Measurements from ENCODE around the gene PRTFDC1. TPM values are rescaled to one million over a fixed set of nuclear protein-coding genes. Genes with fewer than 3 reads are reported as not detected.
A peak's percentile ranks its signal among the peaks of the same experiment; 100 is the strongest.

The PRTFDC1 gene
- total and polyA plus RNA-seq, 8 donors, result 1.2 to 21.6 (median 12.4) TPM; not detected in 1

DNA sequence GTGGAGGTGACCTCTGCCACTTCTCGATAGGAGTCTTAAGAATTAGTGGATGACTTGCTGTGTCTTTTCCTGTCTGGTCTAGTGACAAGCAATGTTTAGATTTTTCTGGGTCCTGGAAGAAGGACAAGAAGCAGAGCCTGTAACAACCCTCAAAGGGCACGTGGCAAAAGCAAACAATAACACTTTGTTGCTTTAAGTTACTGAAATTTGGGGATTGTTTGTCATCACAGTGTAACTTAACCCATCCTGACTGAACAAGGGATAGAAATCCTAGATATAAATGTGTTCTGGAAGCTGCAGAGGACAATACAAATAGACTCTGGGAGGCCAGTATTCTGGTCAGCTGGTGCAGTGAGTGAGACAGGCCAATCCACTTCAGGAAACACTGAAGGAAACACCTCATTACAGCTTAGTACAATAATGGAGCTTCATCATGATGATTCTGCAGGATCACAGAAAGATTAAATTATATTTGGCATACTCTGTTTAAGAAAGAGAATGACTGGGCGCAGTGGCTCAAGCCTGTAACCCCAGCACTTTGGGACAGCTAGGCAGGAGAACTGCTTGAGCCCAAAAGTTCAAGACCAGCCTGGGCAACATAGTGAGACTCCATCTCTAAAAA is 40.2 kb upstream of the PRTFDC1 start:
- DNase-seq, result no peak
- H3K36me3 ChIP-seq, result no peaks in the 10 kb centered on the region
- WGBS, 5 donors, result 65 to 83% (median 80%) methylated on average over 3 of the region's 3 CpGs
- intact Hi-C loops (cut with DNase I; ENCODE audit: low total_unique reads), result no loop called here
- H3K9me3 ChIP-seq, result no peaks in the 10 kb centered on the region
- no peak overlapping the region for H3K27ac ChIP-seq
- H3K4me1 ChIP-seq, result peaks cover 0 to 17% (median 5%) of the 10 kb centered on the region in 4 donors
- no peaks in the 10 kb centered on the region for H3K27me3 ChIP-seq
- H3K4me3 ChIP-seq, result no peak overlapping the region
- TF ChIP-seq POLR2A (IDR thresholded peaks at IDR 0.05) (no peak), POLR2AphosphoS5 (IDR thresholded peaks at IDR 0.05) (no peak), EP300 (IDR thresholded peaks at IDR 0.05) (no peak)
- TF ChIP-seq, protein P1, sequence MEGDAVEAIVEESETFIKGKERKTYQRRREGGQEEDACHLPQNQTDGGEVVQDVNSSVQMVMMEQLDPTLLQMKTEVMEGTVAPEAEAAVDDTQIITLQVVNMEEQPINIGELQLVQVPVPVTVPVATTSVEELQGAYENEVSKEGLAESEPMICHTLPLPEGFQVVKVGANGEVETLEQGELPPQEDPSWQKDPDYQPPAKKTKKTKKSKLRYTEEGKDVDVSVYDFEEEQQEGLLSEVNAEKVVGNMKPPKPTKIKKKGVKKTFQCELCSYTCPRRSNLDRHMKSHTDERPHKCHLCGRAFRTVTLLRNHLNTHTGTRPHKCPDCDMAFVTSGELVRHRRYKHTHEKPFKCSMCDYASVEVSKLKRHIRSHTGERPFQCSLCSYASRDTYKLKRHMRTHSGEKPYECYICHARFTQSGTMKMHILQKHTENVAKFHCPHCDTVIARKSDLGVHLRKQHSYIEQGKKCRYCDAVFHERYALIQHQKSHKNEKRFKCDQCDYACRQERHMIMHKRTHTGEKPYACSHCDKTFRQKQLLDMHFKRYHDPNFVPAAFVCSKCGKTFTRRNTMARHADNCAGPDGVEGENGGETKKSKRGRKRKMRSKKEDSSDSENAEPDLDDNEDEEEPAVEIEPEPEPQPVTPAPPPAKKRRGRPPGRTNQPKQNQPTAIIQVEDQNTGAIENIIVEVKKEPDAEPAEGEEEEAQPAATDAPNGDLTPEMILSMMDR (IDR thresholded peaks at IDR 0.05), result no peak

DNA sequence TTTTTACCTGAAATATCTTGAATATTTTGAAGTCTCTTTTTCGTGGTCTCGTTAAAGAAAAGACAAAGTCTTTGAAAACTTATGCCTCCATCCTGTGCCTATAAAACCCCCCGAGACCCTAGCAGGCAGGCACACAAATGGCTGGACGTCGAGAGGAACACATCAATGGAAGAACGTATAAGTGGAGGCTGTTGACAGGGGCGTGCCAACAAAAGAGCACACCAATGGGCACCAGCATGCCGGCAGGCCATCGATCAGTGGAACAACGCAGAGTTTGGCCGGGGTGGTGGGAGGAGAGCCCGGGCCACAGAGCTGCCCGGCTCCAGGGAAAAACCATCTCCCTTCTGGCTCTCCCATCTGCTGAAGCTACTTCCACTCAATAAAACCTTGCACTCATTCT is 38.9 kb upstream of the PRTFDC1 start:
- no peak overlapping the region for H3K27ac ChIP-seq

GRCh38 chr10:24989867-24990266 is 37.5 kb upstream of the PRTFDC1 start:
- DNase-seq, result no peak
- WGBS, 5 donors, result 11 to 27% (median 17%) methylated on average over 1 of the region's 1 CpG
- no peak overlapping the region for H3K27ac ChIP-seq
- TF ChIP-seq EP300 (IDR thresholded peaks at IDR 0.05), result no peak
- TF ChIP-seq, protein P1 (IDR thresholded peaks at IDR 0.05), result peak in 1 of 7 experiments; percentile 6
- TF ChIP-seq POLR2A (IDR thresholded peaks at IDR 0.05), result no peak
- H3K4me3 ChIP-seq, result no peak overlapping the region
- no peaks in the 10 kb centered on the region for H3K36me3 ChIP-seq
- H3K4me1 ChIP-seq, result peaks cover 0 to 21% (median 5%) of the 10 kb centered on the region in 4 donors
- intact Hi-C loops (cut with DNase I; ENCODE audit: low total_unique reads), result no loop called here
- no peaks in the 10 kb centered on the region for H3K9me3 ChIP-seq
- no peaks in the 10 kb centered on the region for H3K27me3 ChIP-seq

More for the DNA sequence above, 38.9 kb upstream of the PRTFDC1 start:
- Histone ChIP-seq H3K27me3 (no peaks in the 10 kb centered on the region), H3K4me3 (no peak overlapping the region), H3K9me3 (no peaks in the 10 kb centered on the region), H3K4me1 (peaks cover 0 to 21% (median 5%) of the 10 kb centered on the region in 4 donors), H3K36me3 (no peaks in the 10 kb centered on the region)
- TF ChIP-seq POLR2AphosphoS5 (IDR thresholded peaks at IDR 0.05) (no peak), POLR2A (IDR thresholded peaks at IDR 0.05) (no peak), EP300 (IDR thresholded peaks at IDR 0.05) (no peak)
- TF ChIP-seq, protein P1 (IDR thresholded peaks at IDR 0.05), result no peak
- intact Hi-C loops (cut with DNase I; ENCODE audit: low total_unique reads), result no loop called here
- 92 to 96% (median 95%) methylated on average over 13 of the region's 13 CpGs for WGBS, 5 donors
- no peak for DNase-seq

DNA sequence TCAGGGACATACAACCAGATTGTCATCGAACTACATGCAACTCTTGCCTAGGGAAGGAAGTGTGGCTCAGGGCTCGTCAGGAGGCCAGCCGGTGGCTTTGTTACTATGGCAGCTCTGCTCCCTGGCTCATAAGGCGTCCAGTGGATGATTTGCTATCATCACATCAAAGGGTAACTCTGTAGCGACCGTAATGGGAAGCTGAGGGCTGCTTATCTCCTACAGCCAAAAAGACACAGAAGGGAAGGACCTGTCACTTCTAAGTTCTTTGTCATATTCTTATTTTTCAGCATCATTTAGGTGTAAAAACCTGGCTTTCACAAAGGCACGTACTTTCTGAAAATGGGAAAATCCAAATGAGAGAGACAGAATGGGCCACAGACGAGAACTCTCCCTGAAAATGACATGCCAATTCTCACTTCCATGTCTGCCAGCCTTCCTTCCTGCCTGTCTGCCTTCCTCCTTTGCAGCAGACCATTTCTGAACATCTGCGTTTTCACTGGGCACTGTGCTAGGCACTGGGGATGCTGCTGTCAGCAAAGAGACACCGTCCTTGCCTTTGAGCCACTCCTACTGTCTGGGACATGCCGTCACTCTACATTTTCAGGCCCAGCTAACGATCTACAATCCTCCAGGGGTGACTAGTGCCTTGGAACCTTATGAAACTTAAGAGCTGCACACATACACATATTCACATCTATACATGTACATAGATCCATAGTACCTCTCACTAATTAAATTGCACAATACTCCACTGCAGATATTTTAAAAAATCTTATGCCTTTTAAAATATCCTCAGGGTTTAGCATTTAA is 36.6 kb upstream of the PRTFDC1 start:
- DNase-seq, result peak in 1 of 2 donors; percentile 16
- intact Hi-C loops (cut with DNase I; ENCODE audit: low total_unique reads), result no loop called here
- peaks cover 0 to 21% (median 5%) of the 10 kb centered on the region in 4 donors for H3K4me1 ChIP-seq
- H3K36me3 ChIP-seq, result no peaks in the 10 kb centered on the region
- no peak overlapping the region for H3K27ac ChIP-seq
- no peaks in the 10 kb centered on the region for H3K27me3 ChIP-seq
- H3K9me3 ChIP-seq, result no peaks in the 10 kb centered on the region
- WGBS, 5 donors, result 74 to 85% (median 76%) methylated on average over 12 of the region's 12 CpGs
- H3K4me3 ChIP-seq, result no peak overlapping the region
- TF ChIP-seq EP300 (IDR thresholded peaks at IDR 0.05), result no peak
- TF ChIP-seq, protein P1 (IDR thresholded peaks at IDR 0.05), result no peak
- TF ChIP-seq POLR2A (IDR thresholded peaks at IDR 0.05), result no peak
- TF ChIP-seq POLR2AphosphoS5 (IDR thresholded peaks at IDR 0.05), result no peak
